ENCODE data around the gene GTF3C4. TPM values are rescaled to one million over a fixed set of nuclear protein-coding genes. Genes with fewer than 3 reads are reported as not detected.

Gene GTF3C4
- total RNA-seq, 1 experiment from 2014 or later = 13.5 TPM

GRCh38 chr9:132721661-132722060 is 51.4 kb downstream of the GTF3C4 start:
- no peak for DNase-seq (ENCODE audit: low read depth)
- in situ Hi-C loops (cut with HindIII; ENCODE audit: low pct_unique_long_range_greater_than_20kb, low sequenced_read_pairs) = no loop called here

DNA sequence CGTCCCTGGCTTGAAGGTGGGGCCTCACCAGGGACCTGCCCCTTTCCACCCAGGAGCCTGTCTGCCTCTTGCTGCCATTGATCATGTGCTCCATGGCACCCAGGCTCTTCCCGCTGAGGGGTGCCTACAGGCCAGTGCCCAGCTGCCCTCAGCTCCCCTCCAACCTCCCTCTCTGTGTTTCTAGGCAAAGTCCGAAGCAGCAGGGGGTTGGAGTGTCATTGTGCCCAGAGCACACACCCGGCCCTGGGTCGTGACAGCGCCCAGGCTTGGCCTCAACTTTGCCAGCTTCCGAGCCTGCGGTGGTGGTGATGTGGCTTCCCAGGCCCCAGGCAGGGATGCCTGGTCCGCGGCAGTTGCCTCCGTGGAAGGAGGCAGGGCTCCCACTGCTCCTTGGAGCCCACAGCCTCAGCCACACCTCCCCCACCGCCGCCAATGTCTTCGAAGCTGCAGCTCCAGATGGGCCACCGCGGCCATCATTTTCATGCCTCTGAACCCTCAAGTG is 52.4 kb downstream of the GTF3C4 start:
- in situ Hi-C loops (cut with HindIII; ENCODE audit: low pct_unique_long_range_greater_than_20kb, low sequenced_read_pairs) = no loop called here
- DNase-seq (ENCODE audit: low read depth) = no peak

DNA sequence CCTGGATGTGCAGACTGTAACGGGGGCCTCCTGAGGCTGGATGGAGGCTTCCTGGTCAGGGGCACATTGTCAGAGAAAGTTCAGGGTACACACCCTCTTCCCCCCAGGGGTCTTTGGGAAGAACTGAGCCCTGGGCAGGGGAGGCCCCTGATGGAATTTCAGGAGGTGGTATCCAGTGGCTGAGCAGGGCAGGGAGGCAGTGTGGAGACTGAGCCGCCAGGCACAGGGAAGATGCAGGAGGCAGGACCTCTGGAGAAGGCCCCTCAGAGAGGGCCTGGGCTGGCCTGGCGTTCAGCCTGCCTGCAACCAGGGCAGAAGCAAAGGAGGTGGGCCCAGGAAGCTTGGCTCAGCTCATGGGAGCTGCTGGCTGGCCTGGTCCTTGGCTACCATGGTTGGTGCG is 53.5 kb downstream of the GTF3C4 start:
- in situ Hi-C loops (cut with HindIII; ENCODE audit: low pct_unique_long_range_greater_than_20kb, low sequenced_read_pairs) = no loop called here
- DNase-seq (ENCODE audit: low read depth) = no peak

DNA sequence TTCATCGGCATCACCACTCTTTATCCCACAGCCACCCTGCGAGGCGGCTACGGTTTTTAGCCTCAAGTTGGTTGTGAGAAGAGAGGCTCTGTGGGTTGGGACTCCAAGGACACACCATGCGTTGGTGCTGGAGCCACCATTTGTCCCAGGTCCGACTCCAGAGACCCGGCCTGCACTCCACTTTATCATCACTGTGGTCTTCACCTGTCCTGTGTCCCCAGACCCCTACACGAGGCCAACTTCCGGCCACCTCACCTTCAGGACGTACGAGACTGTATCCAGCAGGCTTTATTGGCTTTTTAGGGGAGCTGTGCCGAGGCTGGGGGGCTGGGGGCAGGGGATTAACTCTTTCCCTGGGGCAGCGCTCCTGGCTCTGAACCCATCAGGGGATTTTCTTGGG is 55.0 kb downstream of the GTF3C4 start:
- DNase-seq (ENCODE audit: low read depth) = no peak
- in situ Hi-C loops (cut with HindIII; ENCODE audit: low pct_unique_long_range_greater_than_20kb, low sequenced_read_pairs) = no loop called here

DNA sequence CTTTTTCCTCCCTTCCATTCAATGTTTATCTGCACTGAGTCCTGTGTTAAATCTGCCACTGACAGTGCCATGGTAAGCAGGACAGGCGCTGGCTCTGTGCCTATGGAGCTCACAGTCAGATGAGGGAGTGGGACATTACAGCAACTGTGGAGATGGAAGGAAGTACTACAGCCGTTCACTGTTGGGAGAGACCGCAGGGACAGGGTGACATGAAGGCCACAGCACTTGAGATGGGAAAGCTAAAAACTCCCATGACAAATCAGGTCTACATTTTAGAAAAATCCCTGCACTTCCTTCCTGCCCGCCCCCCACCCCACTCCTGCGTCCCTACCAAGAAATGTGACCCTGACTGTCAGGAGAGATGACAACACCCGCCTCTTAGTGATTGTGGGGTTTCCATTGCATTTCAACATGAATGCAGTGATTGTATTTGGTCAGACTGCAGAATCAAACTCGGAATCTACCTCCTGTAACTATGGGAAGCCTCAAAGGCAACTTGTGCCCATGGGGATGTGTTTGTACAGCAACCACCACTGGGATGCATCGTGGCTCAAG is 56.4 kb downstream of the GTF3C4 start:
- in situ Hi-C loops (cut with HindIII; ENCODE audit: low pct_unique_long_range_greater_than_20kb, low sequenced_read_pairs) = no loop called here
- no peak for DNase-seq (ENCODE audit: low read depth)

DNA sequence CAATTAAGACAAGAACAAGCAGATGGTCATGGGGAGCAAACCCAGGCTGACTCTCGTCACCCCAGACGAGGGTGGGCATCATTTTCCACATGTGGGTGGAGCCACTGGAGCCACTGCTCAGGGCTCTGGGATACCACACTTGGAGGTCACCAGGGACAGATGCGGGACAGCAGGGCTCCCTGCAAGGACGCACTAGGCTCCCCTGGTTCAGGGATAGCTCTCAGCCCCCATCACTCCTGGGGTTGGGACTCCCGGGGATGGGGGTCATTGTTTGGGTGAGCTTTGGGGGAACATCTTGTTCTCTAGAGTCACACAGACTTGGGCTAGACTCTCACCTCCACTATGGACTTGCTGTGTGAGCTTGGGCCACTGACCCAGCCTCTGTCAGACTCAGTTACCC is 57.8 kb downstream of the GTF3C4 start:
- no peak for DNase-seq (ENCODE audit: low read depth)
- in situ Hi-C loops (cut with HindIII; ENCODE audit: low pct_unique_long_range_greater_than_20kb, low sequenced_read_pairs) = no loop called here

DNA sequence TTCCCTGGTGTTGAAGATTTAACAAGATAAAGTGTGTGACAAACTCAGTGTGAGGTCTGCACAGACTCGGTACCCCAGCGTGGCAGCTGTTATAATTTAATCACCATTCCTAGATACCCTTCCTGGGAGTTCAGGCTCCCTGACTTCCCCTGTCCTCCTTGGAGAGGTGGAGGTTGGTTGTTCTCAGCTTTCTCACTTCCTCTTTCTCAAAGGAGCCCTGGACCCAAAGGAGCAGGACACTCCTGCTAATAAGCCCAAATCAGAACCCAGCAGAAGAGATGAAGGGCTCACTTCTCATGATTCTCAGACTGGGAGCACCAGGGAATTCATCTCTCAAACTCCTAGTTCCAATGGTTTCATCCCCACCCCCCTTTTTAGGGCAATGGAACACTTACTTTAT is 58.2 kb downstream of the GTF3C4 start:
- in situ Hi-C loops (cut with HindIII; ENCODE audit: low pct_unique_long_range_greater_than_20kb, low sequenced_read_pairs) = no loop called here

DNA sequence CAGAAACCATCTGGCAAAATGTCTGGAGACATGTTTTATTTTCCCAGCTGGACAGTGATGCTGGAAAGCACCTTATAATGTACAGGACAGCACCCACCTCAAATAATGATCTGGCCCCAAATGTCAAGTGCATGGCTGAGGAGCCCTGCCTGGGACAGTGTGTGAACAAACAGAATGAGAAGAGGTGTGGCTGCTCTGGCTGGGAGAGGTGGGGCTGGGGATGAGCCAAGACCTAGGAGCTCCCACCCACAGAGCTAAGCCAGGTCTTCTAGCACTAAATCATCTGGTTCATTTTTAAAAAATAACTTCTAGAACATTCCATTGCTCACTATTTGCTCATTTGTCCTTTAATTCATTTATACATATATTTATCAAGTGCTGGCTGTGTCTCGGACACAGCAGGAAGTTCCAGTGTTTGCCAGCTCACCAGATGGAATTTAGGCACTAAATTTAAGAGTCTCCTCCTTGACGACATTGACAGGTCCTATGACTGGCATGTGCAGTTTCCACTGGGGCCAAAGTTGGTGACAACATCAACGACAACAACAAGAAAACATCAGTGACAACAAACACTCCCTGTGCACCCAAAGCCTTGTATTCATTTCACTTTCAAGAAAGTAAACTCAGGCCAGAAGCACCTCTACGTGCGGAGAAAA is 59.1 kb downstream of the GTF3C4 start:
- no peak for DNase-seq (ENCODE audit: low read depth)
- in situ Hi-C loops (cut with HindIII; ENCODE audit: low pct_unique_long_range_greater_than_20kb, low sequenced_read_pairs) = no loop called here

More for the DNA sequence above, 58.2 kb downstream of the GTF3C4 start:
- DNase-seq (ENCODE audit: low read depth) = no peak

DNA sequence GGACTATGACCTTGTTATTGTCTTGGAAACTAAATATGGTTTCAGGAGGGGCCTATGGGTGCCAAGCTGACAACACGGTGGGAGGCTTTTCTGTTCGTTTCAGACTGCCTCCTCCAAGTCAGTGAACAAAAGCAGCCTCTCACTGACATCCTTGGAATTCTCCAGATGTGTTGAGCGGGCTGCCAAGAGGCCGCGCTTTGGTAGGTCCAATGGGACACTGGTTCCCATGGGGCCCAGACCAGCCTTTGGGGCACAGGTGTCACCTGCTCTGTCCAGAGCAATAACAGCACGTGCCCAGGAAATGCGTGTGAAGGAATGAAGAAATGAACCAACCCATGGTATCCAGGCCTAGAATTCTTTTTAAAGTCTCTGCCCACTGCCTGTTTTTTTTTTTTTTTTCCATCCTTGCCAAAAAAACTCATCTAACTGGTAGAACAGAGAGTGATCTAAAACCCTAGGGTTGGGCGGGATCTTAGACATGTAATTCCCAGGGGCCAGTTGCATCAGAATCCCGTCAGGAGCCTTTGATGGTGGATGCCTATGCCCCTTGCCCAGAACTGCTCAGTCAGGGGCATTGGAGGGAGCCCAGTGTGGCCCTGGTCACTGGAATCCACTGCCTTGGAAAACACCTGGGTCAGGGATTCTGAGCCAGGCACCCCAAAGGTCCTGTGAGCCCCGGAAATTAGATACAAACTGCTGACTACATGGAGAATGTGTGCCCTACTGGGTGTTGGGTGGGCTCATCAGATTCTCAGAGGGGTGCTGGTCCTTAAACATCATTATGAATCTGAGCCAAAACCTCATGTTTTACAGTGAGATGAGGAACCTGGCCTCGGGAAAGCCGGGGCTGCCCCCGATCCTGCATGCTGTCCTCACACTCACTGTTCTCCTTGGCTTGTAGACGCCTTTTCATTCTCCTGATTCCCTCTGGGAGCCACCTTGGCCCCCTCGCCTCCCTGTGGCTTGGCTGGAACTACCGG is 60.1 kb downstream of the GTF3C4 start:
- in situ Hi-C loops (cut with HindIII; ENCODE audit: low pct_unique_long_range_greater_than_20kb, low sequenced_read_pairs) = no loop called here
- no peak for DNase-seq (ENCODE audit: low read depth)

DNA sequence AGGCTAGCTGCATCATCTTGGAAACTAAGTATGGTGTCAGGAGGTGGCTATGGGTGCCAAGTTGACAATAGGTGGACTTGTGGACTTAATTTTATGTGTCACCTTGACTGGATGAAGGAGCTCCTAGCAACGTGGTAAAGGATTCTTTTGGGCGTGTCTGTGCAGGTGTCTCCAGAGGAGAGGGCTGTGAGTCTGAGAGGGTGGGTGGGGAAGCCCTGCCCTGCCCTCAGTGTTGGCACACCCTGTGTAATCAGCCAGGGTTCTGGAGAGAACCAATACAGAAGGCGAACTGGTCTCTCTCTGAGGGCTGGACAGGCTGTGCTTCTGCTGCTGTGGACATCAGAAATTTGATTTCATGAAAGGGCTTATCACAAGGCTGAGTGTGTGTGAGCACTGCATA is 61.0 kb downstream of the GTF3C4 start:
- in situ Hi-C loops (cut with HindIII; ENCODE audit: low pct_unique_long_range_greater_than_20kb, low sequenced_read_pairs) = no loop called here
- no peak for DNase-seq (ENCODE audit: low read depth)

DNA sequence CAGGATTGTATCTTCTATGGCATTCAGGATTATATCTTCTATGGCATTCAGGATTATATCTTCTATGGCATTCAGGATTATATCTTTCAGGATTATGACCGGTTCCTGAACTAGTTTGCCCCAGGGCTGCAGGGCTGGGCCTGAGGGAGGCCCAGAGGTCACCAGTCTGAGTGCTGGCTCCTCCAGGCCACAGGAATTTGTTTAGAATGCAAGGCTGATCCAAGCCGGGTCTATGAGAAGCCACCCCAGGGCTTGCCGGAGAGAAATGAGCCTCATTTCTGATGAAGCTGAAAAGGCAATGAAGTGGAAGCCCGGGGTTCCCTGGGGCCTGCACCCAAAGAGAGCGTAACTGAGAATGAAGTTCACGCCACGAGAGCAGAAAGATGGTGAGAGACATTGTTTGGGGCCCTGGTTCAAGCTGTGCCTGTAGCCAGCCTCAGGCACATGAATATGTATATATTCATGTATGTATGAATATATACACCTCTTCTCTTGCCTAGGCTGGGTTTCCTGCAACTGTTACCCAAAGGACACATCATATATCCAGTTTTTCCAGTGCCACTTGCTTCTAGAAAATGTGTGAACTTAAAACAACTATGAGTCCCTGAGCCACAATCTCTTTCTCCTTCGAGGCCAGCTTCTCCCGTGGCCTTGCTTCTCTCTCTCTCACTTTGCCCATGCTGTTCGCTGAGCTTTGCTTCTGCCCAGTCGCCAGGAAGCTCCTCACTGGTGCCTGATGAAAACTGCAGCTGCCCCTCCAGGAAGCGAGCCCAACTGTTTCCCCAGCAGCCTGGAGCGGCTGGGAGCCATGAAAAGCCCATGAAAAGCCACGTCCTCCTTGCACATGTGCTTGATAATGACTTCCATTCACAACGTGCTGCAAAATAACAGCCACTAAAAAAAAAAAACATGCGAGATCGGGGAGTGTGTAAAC is 62.3 kb downstream of the GTF3C4 start:
- in situ Hi-C loops (cut with HindIII; ENCODE audit: low pct_unique_long_range_greater_than_20kb, low sequenced_read_pairs) = no loop called here
- DNase-seq (ENCODE audit: low read depth) = no peak

DNA sequence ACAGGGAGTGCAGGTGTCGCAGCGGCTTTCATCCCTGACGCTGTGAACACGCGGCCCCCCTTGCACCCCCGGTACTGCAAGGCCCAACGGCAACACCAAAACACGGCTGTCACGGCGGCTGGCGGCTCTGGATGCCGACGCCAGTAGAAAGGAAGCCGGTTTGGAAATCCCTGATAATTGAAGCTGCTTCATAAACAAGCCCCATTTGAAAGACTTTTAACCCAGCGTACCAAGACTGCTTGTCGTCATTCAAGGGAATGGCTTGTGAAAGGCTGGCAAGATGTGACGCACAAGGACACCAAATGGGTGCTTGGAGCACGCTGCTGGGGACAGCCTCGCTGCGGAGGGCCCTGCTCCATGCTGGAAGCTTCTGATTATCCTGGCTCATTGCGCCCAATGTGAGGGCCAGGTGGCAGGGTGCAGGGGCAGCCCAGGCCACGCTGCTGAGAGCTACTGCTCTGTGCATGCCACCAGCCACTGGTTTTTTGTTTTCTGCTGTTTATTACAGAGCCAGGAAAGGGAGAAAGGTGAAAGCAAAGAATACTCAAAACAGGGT is 63.1 kb downstream of the GTF3C4 start:
- in situ Hi-C loops (cut with HindIII; ENCODE audit: low pct_unique_long_range_greater_than_20kb, low sequenced_read_pairs) = no loop called here
- no peak for DNase-seq (ENCODE audit: low read depth)

- DNase-seq (ENCODE audit: low read depth) = no peak
- in situ Hi-C loops (cut with HindIII; ENCODE audit: low pct_unique_long_range_greater_than_20kb, low sequenced_read_pairs) = no loop called here
Measured at GRCh38 chr9:132739710-132740310, 69.5 kb downstream of the GTF3C4 start.

GRCh38 chr9:132740526-132741309 is 70.5 kb downstream of the GTF3C4 start:
- in situ Hi-C loops (cut with HindIII; ENCODE audit: low pct_unique_long_range_greater_than_20kb, low sequenced_read_pairs) = no loop called here
- no peak for DNase-seq (ENCODE audit: low read depth)

- DNase-seq (ENCODE audit: low read depth) = no peak
- in situ Hi-C loops (cut with HindIII; ENCODE audit: low pct_unique_long_range_greater_than_20kb, low sequenced_read_pairs) = no loop called here
Measured at GRCh38 chr9:132742821-132743311, 72.6 kb downstream of the GTF3C4 start.

GRCh38 chr9:132743931-132744479 is 73.7 kb downstream of the GTF3C4 start:
- no peak for DNase-seq (ENCODE audit: low read depth)
- in situ Hi-C loops (cut with HindIII; ENCODE audit: low pct_unique_long_range_greater_than_20kb, low sequenced_read_pairs) = no loop called here

All from Caki2 (cell line).